ENCODE data around the gene NDUFA11.
"Not testable (repeated sequence)": the region's sequence is repeated elsewhere in the genome, so short reads cannot be mapped to it uniquely, and the experiment has no call there.

Gene NDUFA11

GRCh38 chr19:5892772-5893275, 10.8 kb downstream of the NDUFA11 start:
- peaks cover 3% of the 10 kb centered on the region for H3K4me1 Mint-ChIP-seq (ENCODE audit: low read depth)
- no peak for DNase-seq
- H3K36me3 Mint-ChIP-seq (ENCODE audit: low read depth) = peaks cover 30% of the 10 kb centered on the region
- peaks cover 24% of the 10 kb centered on the region for H3K27me3 Mint-ChIP-seq
- H3K4me3 Mint-ChIP-seq = no peak overlapping the region
- H3K27ac Mint-ChIP-seq = no peak overlapping the region
- no peaks in the 10 kb centered on the region for H3K9me3 Mint-ChIP-seq

DNA sequence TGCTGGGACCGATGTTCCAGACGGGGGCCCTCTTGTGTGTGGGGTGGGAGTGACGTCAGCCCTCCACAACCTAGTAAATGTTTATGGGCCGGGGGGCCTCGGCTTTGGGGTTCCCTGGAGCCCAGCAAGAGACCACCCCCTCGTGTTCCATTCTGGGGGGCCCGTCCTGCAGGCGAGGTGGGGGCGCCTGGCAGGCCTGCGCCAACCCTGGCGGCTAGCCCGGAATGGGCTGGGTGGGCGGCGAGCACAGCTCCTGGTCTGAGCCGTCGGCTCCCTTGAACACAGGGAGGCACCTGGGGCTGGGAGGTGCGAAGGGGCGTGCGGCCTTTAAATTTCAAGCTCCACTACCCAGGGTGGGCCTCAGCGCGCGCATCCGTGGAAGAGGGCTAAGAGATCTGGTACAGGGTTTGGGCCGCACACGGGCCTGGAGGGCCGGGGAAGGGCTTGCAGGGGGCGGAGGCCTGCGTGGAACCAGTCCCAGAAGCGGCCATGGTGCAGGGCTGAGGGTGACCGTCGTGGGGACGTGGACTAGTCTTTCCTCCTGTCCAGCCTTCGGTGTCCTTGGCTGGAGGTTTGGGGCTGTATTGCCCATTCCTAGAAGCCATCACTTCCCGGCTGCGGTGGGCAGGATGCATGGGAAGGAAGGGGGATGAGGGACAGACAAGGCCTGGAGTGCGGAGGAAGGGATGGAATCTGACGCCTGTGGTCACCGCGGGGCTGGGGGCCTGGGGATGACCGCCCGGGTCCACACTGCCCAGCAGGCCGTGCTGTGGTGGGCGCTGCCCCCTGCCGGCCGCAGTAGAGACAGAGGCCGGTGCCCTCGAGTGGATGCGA, 11.4 kb downstream of the NDUFA11 start:
- peak; percentile 55 for DNase-seq
- Mint-ChIP-seq H3K4me3 (no peak overlapping the region), H3K27ac (no peak overlapping the region), H3K36me3 (ENCODE audit: low read depth) (peaks cover 28% of the 10 kb centered on the region), H3K4me1 (ENCODE audit: low read depth) (peaks cover 3% of the 10 kb centered on the region), H3K27me3 (peaks cover 24% of the 10 kb centered on the region), H3K9me3 (no peaks in the 10 kb centered on the region)

DNA sequence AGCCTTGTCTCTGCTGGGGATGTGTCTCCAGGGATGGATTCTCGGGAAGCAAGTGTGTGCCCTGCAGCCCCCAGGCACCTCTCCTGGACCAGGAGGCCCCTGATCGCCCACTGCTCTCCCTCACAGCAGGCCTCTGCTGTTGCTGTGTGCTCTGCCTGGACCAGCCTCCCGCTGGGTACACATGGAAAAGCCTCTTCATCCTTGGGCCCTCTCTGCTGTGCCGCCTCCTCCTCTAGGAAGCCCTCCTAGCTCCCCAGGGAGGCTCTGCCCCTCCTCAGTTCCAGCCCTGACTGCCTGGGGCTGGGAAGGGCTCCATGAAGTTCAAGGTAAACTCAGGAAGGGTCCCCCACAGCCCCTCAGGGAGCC, 12.0 kb downstream of the NDUFA11 start:
- Mint-ChIP-seq H3K27me3 (peaks cover 27% of the 10 kb centered on the region), H3K4me1 (ENCODE audit: low read depth) (peaks cover 3% of the 10 kb centered on the region), H3K9me3 (no peaks in the 10 kb centered on the region), H3K4me3 (no peak overlapping the region), H3K36me3 (ENCODE audit: low read depth) (peaks cover 23% of the 10 kb centered on the region), H3K27ac (no peak overlapping the region)
- no peak for DNase-seq

GRCh38 chr19:5890099-5890498, 13.5 kb downstream of the NDUFA11 start:
- Mint-ChIP-seq H3K9me3 (no peaks in the 10 kb centered on the region), H3K27ac (no peak overlapping the region), H3K36me3 (ENCODE audit: low read depth) (peaks cover 11% of the 10 kb centered on the region), H3K4me1 (ENCODE audit: low read depth) (peaks cover 3% of the 10 kb centered on the region), H3K27me3 (peaks cover 31% of the 10 kb centered on the region), H3K4me3 (no peak overlapping the region)
- DNase-seq = no peak

- Mint-ChIP-seq H3K4me1 (ENCODE audit: low read depth) (peaks cover 3% of the 10 kb centered on the region), H3K9me3 (no peaks in the 10 kb centered on the region), H3K4me3 (no peak overlapping the region), H3K27ac (no peak overlapping the region), H3K36me3 (ENCODE audit: low read depth) (peaks cover 4% of the 10 kb centered on the region), H3K27me3 (peaks cover 31% of the 10 kb centered on the region)
- DNase-seq = no peak
Observed at GRCh38 chr19:5889288-5889971, 14.2 kb downstream of the NDUFA11 start.

- H3K4me1 Mint-ChIP-seq (ENCODE audit: low read depth); H3K9me3 Mint-ChIP-seq; DNase-seq; H3K4me3 Mint-ChIP-seq; H3K27ac Mint-ChIP-seq; H3K36me3 Mint-ChIP-seq (ENCODE audit: low read depth): not testable (repeated sequence)
- peaks cover 24% of the 10 kb centered on the region for H3K27me3 Mint-ChIP-seq
Observed at GRCh38 chr19:5884065-5884811, 19.4 kb downstream of the NDUFA11 start.

DNA sequence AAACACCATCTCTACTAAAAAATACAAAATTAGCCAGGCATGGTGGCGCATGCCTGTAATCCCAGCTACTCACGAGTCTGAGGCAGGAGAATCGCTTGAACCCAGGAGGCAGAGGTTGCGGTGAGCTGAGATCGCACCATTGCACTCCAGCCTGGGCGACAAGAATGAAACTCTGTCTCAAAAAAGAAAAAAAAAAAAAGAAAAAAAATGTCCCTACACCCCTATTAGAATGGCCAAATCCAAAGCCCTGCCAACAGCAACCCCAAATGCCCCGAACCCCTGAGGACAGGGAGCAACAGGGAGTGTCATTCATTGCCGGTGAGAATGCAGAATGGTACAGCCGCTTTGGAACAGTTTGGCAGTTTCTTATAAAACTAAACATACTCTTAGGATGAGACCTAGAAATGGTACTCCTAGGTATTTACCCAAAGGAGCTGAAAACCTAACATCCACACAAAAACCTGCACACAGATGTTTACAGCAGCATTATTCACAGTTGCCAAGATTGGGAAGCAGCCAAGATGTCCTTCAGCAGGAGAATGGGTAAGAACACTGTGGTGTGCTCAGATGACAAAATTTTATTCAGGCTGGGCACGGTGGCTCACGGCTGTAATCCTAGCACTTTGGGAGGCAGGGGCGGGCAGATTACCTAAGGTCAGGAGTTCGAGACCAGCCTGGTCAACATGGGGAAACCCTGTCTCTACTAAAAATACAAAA, 20.3 kb downstream of the NDUFA11 start:
- not testable (repeated sequence) for H3K9me3 Mint-ChIP-seq; H3K4me1 Mint-ChIP-seq (ENCODE audit: low read depth); H3K4me3 Mint-ChIP-seq; H3K36me3 Mint-ChIP-seq (ENCODE audit: low read depth); DNase-seq; H3K27ac Mint-ChIP-seq
- peaks cover 28% of the 10 kb centered on the region for H3K27me3 Mint-ChIP-seq

GRCh38 chr19:5882421-5882968, 21.1 kb downstream of the NDUFA11 start:
- H3K27me3 Mint-ChIP-seq = peaks cover 29% of the 10 kb centered on the region
- no peak for DNase-seq
- no peak overlapping the region for H3K27ac Mint-ChIP-seq
- no peak overlapping the region for H3K4me3 Mint-ChIP-seq
- no peaks in the 10 kb centered on the region for H3K9me3 Mint-ChIP-seq
- no peaks in the 10 kb centered on the region for H3K36me3 Mint-ChIP-seq (ENCODE audit: low read depth)
- H3K4me1 Mint-ChIP-seq (ENCODE audit: low read depth) = no peaks in the 10 kb centered on the region

DNA sequence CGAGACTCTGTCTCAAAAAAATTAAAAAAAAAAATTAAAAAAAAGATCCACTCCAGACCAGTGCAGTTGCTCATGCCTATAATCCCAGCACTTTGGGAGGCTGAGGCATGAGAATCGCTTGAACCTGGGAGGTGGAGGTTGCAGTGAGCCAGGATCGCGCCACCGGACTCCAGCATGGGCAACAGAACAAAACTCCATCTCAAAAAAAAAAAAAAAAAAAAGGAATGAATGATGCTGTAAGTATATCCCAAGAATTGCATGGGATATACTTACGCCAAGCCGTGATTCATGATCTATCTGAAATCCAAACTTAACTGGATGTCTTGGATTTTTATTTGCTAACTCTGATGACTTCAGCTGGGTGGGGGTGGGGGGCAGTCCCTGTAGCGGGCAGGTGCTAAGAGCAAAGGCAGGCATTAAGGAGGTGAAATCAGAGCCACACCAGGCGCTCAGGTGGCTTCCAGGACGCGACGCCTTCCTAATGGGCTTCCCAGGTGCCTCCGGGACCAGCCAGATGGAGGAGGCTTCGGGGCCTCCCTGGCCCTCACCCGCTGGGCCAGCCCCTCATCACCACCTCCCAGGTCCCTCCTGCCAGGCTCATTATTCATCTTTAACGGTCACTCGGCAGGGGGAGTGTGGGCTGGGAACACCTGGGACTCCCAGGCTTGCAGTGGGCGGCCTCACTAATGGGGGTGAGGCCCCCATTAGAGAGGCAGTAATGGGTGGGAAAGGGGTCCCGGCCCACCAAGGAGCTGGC, 21.9 kb downstream of the NDUFA11 start:
- no peaks in the 10 kb centered on the region for H3K36me3 Mint-ChIP-seq (ENCODE audit: low read depth)
- no peaks in the 10 kb centered on the region for H3K9me3 Mint-ChIP-seq
- H3K27ac Mint-ChIP-seq = no peak overlapping the region
- peaks cover 31% of the 10 kb centered on the region for H3K27me3 Mint-ChIP-seq
- DNase-seq = no peak
- H3K4me3 Mint-ChIP-seq = no peak overlapping the region
- H3K4me1 Mint-ChIP-seq (ENCODE audit: low read depth) = no peaks in the 10 kb centered on the region

- no peak for DNase-seq
- no peak overlapping the region for H3K4me3 Mint-ChIP-seq
- H3K36me3 Mint-ChIP-seq (ENCODE audit: low read depth) = no peaks in the 10 kb centered on the region
- no peaks in the 10 kb centered on the region for H3K4me1 Mint-ChIP-seq (ENCODE audit: low read depth)
- peaks cover 30% of the 10 kb centered on the region for H3K27me3 Mint-ChIP-seq
- no peaks in the 10 kb centered on the region for H3K9me3 Mint-ChIP-seq
- no peak overlapping the region for H3K27ac Mint-ChIP-seq
Observed at GRCh38 chr19:5880604-5881078, 22.9 kb downstream of the NDUFA11 start.

GRCh38 chr19:5880196-5880595, 23.4 kb downstream of the NDUFA11 start:
- peaks cover 26% of the 10 kb centered on the region for H3K27me3 Mint-ChIP-seq
- H3K27ac Mint-ChIP-seq = no peak overlapping the region
- DNase-seq = no peak
- no peaks in the 10 kb centered on the region for H3K9me3 Mint-ChIP-seq
- H3K4me1 Mint-ChIP-seq (ENCODE audit: low read depth) = no peaks in the 10 kb centered on the region
- no peaks in the 10 kb centered on the region for H3K36me3 Mint-ChIP-seq (ENCODE audit: low read depth)
- H3K4me3 Mint-ChIP-seq = no peak overlapping the region

DNA sequence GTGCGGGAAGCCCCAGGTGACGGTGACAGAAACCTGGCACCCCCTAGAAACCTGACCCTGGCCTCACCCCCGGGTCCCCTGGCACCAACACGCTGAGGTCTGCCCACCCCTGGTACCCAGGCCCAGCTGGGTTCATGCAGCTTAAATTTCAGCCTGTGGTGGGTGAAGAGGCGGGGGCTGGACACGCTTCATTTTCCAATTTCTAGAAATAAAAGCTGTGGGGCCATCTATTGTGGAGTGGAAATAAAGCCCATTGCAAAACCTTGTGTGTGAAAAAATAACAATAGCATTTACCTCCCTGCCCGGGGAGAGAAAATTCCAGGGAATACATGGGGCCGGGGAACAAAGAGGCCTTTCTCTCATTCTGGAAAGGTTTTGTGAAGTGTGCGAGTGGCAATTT, 25.7 kb downstream of the NDUFA11 start:
- Mint-ChIP-seq H3K27ac (no peak overlapping the region), H3K4me3 (no peak overlapping the region), H3K36me3 (ENCODE audit: low read depth) (no peaks in the 10 kb centered on the region), H3K27me3 (peaks cover 26% of the 10 kb centered on the region), H3K9me3 (no peaks in the 10 kb centered on the region), H3K4me1 (ENCODE audit: low read depth) (no peaks in the 10 kb centered on the region)
- no peak for DNase-seq

DNA sequence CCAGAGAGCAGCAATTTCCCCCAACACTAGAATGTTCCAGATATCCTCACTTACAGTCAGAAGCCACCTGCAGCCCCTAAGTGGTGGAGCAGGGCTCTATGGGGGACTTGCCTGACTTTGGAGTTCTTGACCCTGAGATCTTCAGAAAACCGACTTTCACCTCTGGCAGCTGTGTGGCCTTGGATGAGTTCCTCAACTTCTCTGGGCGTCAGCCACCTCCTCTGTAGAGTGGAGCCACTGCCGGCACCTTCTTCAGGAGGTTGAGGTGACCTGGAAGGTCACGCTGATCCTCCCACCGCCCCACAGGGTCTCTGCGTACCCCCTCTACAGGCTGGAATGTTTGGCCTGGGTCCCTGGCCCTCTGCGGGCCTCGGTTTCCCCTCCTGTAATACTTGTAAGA, 26.2 kb downstream of the NDUFA11 start:
- Mint-ChIP-seq H3K4me3 (no peak overlapping the region), H3K27me3 (peaks cover 24% of the 10 kb centered on the region), H3K27ac (no peak overlapping the region), H3K4me1 (ENCODE audit: low read depth) (no peaks in the 10 kb centered on the region), H3K9me3 (no peaks in the 10 kb centered on the region), H3K36me3 (ENCODE audit: low read depth) (no peaks in the 10 kb centered on the region)
- no peak for DNase-seq
